ENCODE results near the gene EPOP. TPM values are rescaled to one million over a fixed set of nuclear protein-coding genes. Genes with fewer than 3 reads are reported as not detected.
A peak's percentile ranks its signal among the peaks of the same experiment; 100 is the strongest.

The EPOP gene
- total and polyA plus RNA-seq, 2 of the 13 experiments (the other 11 are each of a cell fraction or from before 2014, with no cell fraction given): 14.7 to 37.8 TPM

DNA sequence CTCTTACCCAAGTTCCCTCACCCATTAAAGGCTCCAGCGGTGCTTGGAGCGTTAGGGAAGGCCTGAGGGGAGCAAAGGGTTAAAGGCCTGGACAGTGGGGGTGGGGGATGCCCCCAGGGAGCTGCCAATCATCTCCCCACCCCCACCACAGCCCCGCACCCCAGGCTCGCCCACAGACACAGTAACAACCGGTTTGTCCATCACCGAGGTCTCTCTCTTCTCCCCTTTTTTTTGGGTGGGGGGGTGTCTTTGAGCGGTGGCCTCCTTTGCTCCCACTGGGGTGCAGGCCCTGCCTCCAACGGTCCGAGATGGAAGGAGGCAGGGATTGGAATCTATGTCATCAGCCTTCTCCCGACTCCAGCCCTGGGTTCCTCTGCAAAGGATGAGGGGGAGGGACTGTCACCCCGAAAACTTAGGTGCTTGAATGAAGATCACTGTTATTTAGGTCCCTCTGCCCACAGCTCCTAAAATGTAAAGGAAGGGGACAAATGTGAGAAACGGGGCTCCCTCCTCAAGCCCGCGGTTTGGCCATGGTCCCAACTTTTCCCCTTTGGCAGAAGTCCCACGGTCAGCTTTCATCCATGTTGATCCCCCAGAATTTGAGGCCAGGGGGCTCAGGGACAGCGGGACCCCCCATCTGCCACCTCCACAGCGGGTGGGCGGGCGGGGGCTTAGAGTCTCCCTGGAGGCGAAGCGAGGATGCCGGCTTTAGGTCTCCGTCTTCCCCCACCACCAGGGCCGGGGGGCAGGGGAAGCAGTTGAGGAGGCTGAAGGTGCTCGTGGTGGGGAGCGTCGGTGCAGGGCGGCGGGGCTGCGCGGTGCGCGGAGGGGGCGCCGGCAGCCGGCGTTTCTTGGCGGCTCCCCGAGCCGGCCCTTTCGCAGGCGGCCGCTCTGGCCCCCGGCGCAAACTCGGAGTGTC, 1.7 kb downstream of the EPOP start (continued):
- TF ChIP-seq ZNF609 (CRISPR knock-in tag; IDR thresholded peaks at IDR 0.05; ENCODE audit: borderline replicate concordance): no peak
- TF ChIP-seq, protein P1, sequence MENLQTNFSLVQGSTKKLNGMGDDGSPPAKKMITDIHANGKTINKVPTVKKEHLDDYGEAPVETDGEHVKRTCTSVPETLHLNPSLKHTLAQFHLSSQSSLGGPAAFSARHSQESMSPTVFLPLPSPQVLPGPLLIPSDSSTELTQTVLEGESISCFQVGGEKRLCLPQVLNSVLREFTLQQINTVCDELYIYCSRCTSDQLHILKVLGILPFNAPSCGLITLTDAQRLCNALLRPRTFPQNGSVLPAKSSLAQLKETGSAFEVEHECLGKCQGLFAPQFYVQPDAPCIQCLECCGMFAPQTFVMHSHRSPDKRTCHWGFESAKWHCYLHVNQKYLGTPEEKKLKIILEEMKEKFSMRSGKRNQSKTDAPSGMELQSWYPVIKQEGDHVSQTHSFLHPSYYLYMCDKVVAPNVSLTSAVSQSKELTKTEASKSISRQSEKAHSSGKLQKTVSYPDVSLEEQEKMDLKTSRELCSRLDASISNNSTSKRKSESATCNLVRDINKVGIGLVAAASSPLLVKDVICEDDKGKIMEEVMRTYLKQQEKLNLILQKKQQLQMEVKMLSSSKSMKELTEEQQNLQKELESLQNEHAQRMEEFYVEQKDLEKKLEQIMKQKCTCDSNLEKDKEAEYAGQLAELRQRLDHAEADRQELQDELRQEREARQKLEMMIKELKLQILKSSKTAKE (CRISPR knock-in tag; IDR thresholded peaks at IDR 0.05; ENCODE audit: borderline replicate concordance): no peak
- no peak for TF ChIP-seq KAT7 (CRISPR knock-in tag; IDR thresholded peaks at IDR 0.05; ENCODE audit: borderline replicate concordance)
- 0 out of 2 replicates have a peak, but pooled peaks have one; percentile 28 for TF ChIP-seq HBP1 (CRISPR knock-in tag; IDR thresholded peaks at IDR 0.05; ENCODE audit: low read depth)
- TF ChIP-seq KLF16 (CRISPR knock-in tag; IDR thresholded peaks at IDR 0.05): no peak
- TF ChIP-seq ZNF556 (CRISPR knock-in tag; IDR thresholded peaks at IDR 0.05; ENCODE audit: borderline replicate concordance): 0 out of 2 replicates have a peak, but pooled peaks have one; percentile 39
- TF ChIP-seq, protein P2, sequence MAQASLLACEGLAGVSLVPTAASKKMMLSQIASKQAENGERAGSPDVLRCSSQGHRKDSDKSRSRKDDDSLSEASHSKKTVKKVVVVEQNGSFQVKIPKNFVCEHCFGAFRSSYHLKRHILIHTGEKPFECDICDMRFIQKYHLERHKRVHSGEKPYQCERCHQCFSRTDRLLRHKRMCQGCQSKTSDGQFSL (CRISPR knock-in tag; IDR thresholded peaks at IDR 0.05): 0 out of 2 replicates have a peak, but pooled peaks have one; percentile 23
- 0 out of 4 replicates have a peak, but pooled peaks of 1 of the 2 experiments have one; percentile 37 for TF ChIP-seq POLR2A (IDR thresholded peaks at IDR 0.05; ENCODE audit: insufficient read depth in 1 of 2, low read depth in 2 of 2, low read length in 2 of 2)
- no peak for TF ChIP-seq ARNT (IDR thresholded peaks at IDR 0.05)
- TF ChIP-seq ZGPAT (CRISPR knock-in tag; IDR thresholded peaks at IDR 0.05): no peak
- TF ChIP-seq ZBTB7B (CRISPR knock-in tag; IDR thresholded peaks at IDR 0.05): no peak
- TF ChIP-seq, protein P3, sequence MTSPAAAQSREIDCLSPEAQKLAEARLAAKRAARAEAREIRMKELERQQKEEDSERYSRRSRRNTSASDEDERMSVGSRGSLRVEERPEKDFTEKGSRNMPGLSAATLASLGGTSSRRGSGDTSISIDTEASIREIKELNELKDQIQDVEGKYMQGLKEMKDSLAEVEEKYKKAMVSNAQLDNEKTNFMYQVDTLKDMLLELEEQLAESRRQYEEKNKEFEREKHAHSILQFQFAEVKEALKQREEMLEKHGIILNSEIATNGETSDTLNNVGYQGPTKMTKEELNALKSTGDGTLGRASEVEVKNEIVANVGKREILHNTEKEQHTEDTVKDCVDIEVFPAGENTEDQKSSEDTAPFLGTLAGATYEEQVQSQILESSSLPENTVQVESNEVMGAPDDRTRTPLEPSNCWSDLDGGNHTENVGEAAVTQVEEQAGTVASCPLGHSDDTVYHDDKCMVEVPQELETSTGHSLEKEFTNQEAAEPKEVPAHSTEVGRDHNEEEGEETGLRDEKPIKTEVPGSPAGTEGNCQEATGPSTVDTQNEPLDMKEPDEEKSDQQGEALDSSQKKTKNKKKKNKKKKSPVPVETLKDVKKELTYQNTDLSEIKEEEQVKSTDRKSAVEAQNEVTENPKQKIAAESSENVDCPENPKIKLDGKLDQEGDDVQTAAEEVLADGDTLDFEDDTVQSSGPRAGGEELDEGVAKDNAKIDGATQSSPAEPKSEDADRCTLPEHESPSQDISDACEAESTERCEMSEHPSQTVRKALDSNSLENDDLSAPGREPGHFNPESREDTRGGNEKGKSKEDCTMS (CRISPR knock-in tag; conservative IDR thresholded peaks at IDR 0.05): no peak
- TF ChIP-seq ATF7 (IDR thresholded peaks at IDR 0.05): no peak
- no peak for TF ChIP-seq ATF7 (CRISPR knock-in tag; IDR thresholded peaks at IDR 0.05)
- no peak for TF ChIP-seq SP4 (CRISPR knock-in tag; IDR thresholded peaks at IDR 0.05)
